ENCODE data around the gene STX16. TPM values are rescaled to one million over a fixed set of nuclear protein-coding genes. Genes with fewer than 3 reads are reported as not detected.
"Not testable (repeated sequence)": the region's sequence is repeated elsewhere in the genome, so short reads cannot be mapped to it uniquely, and the experiment has no call there.

Gene STX16
- total RNA-seq, 4 donors from 2014 or later: 29.6 to 49.2 (median 32.8) TPM

DNA sequence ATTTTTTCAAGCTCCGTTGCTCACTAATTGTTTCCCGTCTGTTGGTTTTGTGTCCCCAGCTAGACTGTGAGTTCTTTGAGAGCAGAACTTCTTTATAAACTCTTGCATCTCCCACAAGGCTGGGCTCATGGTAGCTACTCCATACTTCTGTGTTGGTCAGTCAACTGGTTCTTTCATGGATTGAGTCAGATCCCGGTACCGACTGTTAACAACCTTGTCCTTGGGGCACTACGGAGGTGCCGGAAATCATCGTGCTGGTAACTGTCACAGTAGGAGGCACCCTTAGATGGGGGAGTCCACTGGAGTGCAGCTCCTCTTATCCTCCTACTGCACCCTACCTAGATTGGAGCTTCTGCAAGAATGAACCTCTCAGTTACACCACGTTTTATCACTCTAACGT, 8.6 kb upstream of the STX16 start:
- H3K27ac ChIP-seq: no peak overlapping the region
- no peaks in the 10 kb centered on the region for H3K36me3 ChIP-seq
- TF ChIP-seq, protein P1, sequence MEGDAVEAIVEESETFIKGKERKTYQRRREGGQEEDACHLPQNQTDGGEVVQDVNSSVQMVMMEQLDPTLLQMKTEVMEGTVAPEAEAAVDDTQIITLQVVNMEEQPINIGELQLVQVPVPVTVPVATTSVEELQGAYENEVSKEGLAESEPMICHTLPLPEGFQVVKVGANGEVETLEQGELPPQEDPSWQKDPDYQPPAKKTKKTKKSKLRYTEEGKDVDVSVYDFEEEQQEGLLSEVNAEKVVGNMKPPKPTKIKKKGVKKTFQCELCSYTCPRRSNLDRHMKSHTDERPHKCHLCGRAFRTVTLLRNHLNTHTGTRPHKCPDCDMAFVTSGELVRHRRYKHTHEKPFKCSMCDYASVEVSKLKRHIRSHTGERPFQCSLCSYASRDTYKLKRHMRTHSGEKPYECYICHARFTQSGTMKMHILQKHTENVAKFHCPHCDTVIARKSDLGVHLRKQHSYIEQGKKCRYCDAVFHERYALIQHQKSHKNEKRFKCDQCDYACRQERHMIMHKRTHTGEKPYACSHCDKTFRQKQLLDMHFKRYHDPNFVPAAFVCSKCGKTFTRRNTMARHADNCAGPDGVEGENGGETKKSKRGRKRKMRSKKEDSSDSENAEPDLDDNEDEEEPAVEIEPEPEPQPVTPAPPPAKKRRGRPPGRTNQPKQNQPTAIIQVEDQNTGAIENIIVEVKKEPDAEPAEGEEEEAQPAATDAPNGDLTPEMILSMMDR (IDR thresholded peaks at IDR 0.05): no peak
- no peak for TF ChIP-seq POLR2A (IDR thresholded peaks at IDR 0.05)
- H3K4me1 ChIP-seq: peaks cover 6 to 28% (median 12%) of the 10 kb centered on the region in 3 donors
- peaks cover 0 to 25% (median 0%) of the 10 kb centered on the region in 4 donors for H3K27me3 ChIP-seq
- no peak overlapping the region for H3K4me3 ChIP-seq
- intact Hi-C loops (cut with DNase I): no loop called here
- WGBS, 2 donors: 82 to 93% methylated on average over 9 of the region's 9 CpGs
- no peaks in the 10 kb centered on the region for H3K9me3 ChIP-seq
- DNase-seq: no peak

DNA sequence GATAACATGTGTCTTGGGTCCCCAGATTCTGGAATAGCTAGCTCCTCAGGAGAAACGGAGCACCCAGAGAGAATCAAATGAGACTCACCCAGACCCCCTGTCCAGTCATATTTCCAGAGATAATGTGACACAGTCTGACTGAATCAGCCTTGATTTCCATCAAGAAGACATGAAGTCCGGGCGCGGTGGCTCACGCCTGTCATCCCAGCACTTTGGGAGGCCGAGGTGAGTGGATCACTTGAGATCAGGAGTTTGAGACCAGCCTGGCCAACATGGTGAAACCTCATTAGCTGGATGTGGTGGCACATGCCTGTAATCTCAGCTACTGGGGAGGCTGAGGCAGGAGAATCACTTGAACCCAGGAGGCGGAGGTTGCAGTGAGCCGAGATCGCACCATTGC, 8.2 kb upstream of the STX16 start:
- H3K9me3 ChIP-seq; intact Hi-C loops (cut with DNase I); DNase-seq; H3K27ac ChIP-seq; H3K4me3 ChIP-seq; H3K36me3 ChIP-seq: not testable (repeated sequence)
- peaks cover 6 to 31% (median 15%) of the 10 kb centered on the region in 3 donors for H3K4me1 ChIP-seq
- peaks cover 0 to 25% (median 0%) of the 10 kb centered on the region in 4 donors for H3K27me3 ChIP-seq
- WGBS, 2 donors: 93 to 97% methylated on average over 3 to 6 of the region's 9 CpGs

DNA sequence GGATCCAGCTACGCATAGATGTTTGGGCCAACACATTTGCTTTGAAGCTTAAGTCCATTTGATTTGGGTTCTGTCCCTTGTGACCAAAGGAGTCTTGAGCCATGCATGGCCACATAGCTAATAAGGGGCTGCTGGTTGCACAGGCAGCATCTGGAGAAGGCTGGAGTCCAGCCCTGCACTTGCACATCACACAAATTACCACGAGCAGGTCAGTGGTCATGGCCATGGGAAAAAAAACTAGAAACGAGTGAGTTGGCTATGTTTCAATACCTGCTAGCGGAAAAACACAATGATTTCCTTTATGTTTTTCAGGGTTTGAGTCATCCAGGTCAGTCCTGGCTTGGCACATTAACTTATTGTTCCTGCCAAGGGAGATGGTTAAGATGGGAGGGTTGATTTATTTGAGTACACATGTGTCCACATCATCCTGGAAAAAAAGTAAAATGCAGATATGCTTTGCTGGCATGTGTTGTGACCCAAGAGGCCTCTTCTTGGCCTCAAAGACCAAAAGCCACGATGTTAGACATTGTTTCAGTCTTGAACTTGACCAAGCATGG, 5.6 kb upstream of the STX16 start:
- 22 to 27% methylated on average over 4 to 5 of the region's 5 CpGs for WGBS, 2 donors

DNA sequence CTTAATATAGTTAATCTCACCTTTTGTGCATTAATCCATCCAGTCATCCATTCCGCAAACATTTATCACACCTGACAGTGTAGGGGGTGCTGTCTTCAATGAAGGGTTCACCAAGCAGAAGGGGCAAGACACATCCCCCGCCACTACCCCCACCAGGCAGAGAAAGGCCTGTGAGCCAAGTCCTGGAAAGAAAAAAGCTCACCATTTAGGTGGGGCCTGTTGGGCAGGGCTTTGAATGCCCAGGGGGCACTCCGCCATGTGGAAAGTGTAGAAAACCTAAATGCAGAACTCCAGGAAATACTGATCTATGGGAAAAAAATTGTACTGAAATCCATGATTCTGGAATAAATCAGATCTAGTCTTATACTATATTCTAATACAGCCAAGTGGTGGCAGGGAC, 4.8 kb upstream of the STX16 start:
- H3K36me3 ChIP-seq: no peaks in the 10 kb centered on the region
- H3K9me3 ChIP-seq: no peaks in the 10 kb centered on the region
- 55 to 70% methylated on average over 2 to 3 of the region's 3 CpGs for whole genome bisulfite sequencing, 2 donors
- no peak overlapping the region for H3K4me3 ChIP-seq
- DNase-seq: no peak
- intact Hi-C loops (cut with DNase I): no loop called here
- H3K27ac ChIP-seq: no peak overlapping the region
- H3K27me3 ChIP-seq: no peaks in the 10 kb centered on the region
- peaks cover 6 to 52% (median 15%) of the 10 kb centered on the region in 3 donors for H3K4me1 ChIP-seq
- TF ChIP-seq, protein P1 (IDR thresholded peaks at IDR 0.05): no peak
- TF ChIP-seq POLR2A (IDR thresholded peaks at IDR 0.05): no peak

More for the DNA sequence above, 5.6 kb upstream of the STX16 start:
- H3K9me3 ChIP-seq: no peaks in the 10 kb centered on the region
- no peak overlapping the region for H3K4me3 ChIP-seq
- peaks cover 6 to 52% (median 15%) of the 10 kb centered on the region in 3 donors for H3K4me1 ChIP-seq
- DNase-seq: no peak
- no peaks in the 10 kb centered on the region for H3K36me3 ChIP-seq
- H3K27me3 ChIP-seq: peaks cover 0 to 4% (median 0%) of the 10 kb centered on the region in 4 donors
- TF ChIP-seq, protein P1 (IDR thresholded peaks at IDR 0.05): no peak
- no peak for TF ChIP-seq POLR2A (IDR thresholded peaks at IDR 0.05)
- intact Hi-C loops (cut with DNase I): no loop called here
- peak overlapping the region in 1 of 4 donors; percentile 17 for H3K27ac ChIP-seq

DNA sequence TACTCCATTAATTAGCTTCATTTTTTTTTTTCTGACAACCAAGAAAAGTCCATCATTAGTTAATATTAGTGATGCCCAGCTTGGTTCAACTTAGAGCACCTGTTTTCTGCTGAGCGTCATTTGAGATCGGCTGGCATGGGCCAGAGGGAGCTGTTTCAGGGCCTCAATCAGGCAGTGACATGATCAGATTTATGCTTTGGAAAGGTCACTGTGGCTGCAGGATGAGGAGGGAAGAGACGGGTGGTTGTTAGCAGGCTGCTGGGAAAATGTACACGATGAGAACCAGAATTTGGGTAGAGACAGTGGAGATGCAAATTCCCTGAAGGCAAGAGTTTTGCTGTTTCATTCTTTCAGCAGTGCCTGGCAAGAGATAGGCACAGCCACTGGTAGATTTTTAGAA, 4.4 kb upstream of the STX16 start:
- WGBS, 2 donors: 78 to 84% methylated on average over 4 of the region's 4 CpGs
- DNase-seq: no peak
- TF ChIP-seq, protein P1 (IDR thresholded peaks at IDR 0.05): no peak
- no peak for TF ChIP-seq POLR2A (IDR thresholded peaks at IDR 0.05)
- peaks cover 6 to 52% (median 15%) of the 10 kb centered on the region in 3 donors for H3K4me1 ChIP-seq
- no peaks in the 10 kb centered on the region for H3K27me3 ChIP-seq
- H3K4me3 ChIP-seq: no peak overlapping the region
- no peaks in the 10 kb centered on the region for H3K36me3 ChIP-seq
- no peaks in the 10 kb centered on the region for H3K9me3 ChIP-seq
- no peak overlapping the region for H3K27ac ChIP-seq
- intact Hi-C loops (cut with DNase I): no loop called here

Data from esophagus squamous epithelium (tissue), 5 donors.